Cerebellar cortex (tissue), 1 donor: ENCODE results near the gene STXBP4.
"Not testable (repeated sequence)": the region's sequence is repeated elsewhere in the genome, so short reads cannot be mapped to it uniquely, and the experiment has no call there.

Source experiments
- DNase-seq: peaks from one replicate; pipeline ENCODE4 v3.0.0-alpha.2; 2015; ENCODE audit warnings: low spot score

Gene STXBP4

DNA sequence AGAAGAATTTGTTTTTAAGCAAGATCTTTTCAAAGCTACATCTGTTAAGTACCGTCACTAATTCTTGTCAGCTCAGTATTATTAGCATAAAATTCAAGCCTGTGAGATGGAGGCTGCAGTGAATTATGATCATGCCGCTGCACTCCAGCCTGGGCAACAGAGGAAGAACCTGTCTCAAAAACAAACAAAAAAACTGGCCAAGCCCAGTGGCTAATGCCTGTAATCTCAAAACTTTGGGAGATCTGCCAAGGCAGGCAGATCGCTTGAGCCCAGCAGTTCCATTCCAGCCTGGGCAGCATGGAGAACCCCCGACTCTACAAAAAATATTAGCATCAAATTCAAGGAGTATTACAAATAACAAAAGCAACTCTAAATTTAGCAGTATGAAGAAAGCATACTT lies 88.0 kb downstream of the STXBP4 start:
- DNase-seq = peak; percentile 50

DNA sequence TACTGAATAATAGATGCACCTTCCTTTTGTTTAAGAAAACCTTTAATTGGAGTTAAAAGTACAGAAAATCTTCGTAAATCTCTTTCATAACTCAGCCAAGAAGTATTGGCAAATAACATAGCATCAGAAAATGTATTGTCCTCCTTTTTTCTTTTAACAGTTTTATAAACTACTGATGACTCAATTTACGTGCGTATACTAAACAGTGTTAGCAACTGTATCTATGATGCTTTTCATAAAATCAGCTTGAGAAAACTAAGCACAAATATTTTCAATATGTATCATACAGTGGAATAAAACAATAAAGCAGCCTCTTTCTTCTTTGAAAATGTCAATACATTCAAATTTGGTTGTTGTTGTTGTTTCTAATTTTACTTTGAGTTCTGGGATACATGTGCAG lies 88.6 kb downstream of the STXBP4 start:
- no peak for DNase-seq

DNA sequence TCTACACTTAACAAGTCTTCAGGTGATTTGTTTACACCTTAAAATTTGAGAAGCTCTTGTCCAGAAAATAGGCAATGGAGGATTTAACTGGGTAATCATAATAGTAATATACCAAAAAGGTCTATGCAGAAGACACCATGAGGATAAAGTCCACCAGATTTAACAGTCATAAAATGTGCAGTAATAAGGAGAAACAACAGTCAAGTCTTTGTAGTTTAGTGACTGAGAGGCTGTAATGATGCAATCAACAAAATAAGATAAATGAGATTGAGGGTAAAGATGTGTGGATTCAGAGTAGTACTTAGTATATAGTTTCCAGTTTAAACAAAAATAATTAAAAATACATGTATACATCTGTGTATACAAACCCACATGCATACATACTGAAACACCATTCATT lies 91.2 kb downstream of the STXBP4 start:
- DNase-seq = no peak

DNA sequence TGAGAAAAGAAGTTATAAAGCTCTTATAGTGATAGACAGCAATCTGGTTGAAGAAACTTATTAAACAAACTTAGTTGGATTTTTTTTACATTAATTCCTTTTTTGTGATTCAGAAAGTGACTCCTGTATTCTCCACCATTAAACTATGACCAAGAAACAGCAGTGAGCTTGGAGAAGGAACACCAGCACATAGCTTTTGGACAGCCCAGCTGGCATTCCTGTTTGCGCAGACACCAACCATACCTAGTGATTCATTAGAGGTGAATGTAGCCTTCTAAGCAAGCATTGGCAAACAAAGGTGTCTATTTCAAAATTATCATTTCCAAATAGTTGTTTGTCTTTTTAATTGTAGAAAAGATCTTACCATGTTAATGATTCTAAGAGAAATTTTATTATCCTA lies 94.4 kb downstream of the STXBP4 start:
- no peak for DNase-seq

DNA sequence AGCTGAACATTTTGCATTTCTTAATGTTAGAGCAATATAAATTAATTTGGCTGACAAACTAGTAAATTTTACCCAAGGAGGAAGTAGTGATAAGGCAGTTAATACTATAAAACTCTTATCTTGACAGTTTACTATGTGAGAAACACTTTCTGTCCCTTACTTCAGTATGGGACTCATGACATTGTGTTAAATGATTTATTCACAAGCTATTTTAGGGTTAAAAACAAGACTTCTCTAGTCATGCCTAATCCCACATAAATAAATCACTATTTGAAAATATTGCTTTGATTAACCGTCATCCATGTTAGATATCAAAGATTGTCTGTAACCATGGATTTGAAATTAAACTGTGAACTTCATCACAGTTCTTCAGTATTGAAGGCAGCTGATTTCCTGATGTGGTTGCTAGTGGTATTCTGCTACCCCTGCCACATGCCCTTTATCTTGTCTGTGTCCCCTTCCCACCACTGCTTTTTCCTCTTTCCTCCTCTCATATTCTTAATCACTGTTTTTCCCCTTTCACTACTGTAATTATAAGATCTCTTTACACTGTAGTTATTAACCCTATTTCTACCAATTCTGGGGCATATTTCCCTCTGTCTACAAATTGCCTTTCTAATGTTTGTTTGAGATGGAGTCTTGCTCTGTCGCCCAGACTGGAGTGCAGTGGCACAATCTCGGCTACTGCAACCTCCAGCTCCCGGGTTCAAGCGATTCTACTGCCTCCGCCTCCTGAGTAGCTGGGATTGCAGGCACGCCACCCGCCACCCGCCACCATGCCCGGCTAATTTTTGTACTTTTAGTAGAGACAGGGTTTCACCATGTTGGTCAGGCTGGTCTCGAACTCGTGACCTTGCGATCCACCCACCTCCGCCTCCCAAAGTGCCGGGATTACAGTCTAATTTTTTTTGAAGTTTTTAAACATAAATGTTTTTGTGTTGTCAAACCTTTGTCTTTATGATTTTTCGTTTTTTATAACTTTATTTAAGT lies 95.6 kb downstream of the STXBP4 start:
- no peak for DNase-seq

DNA sequence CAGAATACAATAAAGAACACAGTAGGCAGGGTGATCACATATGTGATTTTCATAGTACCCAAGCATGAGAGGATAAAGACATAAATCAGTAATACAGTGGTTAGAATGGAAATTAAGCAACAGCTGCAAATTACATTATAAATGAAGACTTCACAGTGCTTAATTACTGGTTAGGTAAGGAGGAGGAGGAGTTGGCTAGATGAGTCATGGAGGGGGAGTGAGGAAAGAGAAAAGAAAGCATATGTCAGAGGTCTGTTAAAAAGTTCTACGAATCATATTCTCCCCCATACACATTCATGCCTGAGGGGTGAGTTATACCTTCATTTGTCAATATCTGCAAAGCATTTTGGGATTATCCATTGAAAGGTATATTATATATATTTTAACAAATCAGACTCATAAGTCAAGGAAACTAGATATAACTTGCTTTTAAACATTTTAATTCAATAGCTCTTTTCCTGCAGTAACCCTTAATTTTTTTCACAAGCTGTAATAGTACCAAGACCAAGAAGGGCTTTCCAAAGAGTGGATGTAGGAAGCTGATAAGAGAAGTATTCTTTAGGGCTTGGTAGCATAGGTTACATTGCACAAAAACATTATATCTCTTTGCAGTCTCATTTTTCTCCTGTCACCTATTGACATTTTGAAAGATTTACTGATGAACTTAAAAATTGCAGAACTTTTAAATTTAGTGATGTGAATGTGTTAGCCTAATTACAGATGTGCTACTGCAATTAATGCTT lies 99.3 kb downstream of the STXBP4 start:
- DNase-seq = no peak

DNA sequence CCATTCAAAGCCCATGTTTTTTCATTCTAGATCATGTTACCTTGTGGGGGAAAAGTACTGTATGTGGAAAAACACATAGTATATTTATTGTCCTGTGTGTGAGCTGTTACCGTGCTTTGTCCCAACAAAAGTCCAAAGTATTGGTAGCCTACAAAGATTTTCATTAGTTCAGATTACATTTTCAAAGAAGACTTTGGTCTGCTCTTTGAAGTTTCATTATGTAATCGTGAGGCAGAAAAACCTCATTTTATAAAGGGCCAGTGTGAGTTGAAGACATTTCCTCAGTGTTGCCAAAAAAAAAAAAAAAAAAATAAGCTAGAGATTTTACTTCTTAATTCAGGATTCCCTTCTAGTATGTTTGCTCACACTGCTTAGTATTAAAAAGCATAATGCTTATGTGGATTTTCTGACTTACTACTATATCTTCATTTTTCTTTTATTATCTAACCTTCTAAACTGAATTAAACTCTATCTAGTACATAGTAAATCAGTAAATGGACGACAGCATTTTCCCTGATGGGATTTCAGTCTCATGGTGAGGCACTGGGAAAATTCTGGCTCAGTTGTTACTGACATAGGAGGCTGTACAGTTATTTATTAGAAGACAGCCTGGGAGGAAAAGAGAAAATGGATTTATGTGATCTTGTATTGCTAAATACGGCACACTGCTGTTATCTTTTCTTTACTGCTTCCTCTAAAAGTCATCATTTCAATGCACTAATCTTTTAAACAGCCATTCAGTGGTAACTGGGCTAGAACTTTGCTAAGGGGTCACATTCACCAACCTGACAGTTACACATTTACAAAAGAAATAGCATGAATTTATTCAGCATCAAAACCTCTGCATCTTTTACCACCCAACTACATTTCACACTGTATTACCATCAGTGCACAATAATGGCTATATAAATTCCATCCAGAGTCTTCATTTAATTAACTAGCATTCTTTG lies 100.6 kb downstream of the STXBP4 start:
- DNase-seq = no peak

DNA sequence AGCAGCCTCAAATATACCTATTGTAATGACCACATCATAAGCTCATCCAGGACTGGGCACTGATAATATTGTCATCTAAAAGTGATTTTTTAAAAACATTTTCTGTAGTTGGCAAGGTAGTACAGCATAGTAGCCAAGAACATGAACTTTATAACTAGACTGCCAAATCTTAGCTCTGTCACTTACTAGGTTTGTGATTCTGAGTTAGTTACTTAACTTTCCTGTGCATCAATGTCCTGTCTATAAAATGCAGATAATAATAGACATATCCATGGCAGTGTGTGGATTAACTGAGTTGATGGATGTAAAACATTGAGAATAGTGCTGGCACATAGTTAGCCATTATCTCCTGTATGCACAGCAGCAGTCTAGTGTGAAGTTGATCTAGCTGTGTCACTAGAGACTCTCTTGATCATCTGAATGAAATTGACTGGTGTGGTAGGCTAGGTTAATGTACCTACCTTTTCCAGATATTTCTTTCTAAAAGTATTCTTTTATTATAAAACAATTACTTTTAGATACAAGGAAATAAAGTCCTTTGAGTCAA lies 101.5 kb downstream of the STXBP4 start:
- no peak for DNase-seq

DNA sequence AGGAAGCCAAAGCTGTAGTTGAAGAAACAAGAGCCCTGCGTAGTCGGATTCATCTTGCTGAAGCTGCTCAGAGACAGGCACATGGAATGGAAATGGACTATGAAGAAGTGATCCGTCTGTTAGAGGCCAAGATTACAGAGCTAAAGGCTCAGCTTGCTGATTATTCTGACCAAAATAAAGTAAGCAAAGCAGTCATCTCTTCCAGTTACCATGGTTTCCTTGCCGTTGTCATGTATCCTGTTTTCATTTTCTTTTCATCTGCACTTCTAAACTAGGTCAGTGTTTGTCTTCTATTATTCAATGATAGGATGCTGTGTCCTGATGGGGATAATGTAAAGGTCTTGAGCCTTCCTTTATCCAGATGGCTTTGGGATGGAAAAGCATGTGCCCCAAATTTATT lies 104.3 kb downstream of the STXBP4 start:
- no peak for DNase-seq

DNA sequence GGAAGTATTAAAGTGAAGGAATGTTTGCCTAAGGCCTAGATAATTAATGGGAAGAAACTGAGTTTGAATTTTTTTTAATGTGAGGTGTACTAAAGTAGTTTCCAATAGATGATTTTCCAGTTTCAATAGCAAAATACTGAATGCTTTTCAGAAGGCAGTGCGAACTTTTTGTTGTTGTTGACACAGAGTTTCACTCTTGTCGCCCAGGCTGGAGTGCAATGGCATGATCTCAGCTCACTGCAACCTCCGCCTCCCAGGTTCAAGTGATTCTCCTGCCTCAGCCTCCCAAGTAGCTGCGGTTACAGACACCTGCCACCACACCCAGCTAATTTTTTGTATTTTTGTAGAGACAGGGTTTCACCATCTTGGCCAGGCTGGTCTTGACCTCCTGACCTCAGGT lies 104.9 kb downstream of the STXBP4 start:
- DNase-seq = not testable (repeated sequence)

DNA sequence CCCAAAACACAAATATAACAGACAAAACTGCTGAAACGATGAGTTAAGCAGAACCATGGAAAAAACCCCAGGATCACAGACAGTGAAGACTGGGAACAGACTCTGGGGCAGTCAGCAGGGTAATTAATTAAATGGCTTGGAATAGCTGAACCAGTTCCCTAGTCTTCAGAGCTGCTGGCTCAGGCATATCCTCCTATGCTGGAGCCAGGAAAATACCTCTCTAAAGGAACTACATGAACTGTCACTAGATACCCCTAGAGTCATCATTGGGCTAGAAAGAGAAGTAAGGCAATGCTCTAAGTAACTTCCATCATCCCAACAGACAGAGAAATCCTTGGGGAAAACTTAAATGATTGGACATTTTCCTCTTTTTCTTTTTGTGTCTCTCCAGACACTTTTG lies 113.0 kb downstream of the STXBP4 start:
- DNase-seq = no peak

DNA sequence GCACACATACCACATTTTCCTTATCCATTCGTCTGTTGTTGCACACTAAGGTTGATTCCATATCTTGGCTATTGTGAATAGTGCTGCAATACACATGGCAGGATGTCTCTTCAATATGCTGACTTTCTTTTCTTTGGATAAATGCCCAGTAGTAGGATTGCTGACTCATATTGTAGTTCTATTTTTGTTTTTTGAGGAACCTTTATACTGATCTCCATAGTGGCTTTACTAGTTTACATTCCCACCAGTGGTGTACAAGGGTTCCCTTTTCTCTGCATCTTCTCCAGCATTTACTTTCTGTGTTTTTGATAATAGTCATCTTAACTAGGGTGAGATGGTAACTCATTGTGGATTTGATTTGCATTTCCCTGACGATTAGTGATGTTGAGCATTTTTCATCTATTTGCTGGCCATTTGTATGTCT lies 118.1 kb downstream of the STXBP4 start:
- DNase-seq = no peak

DNA sequence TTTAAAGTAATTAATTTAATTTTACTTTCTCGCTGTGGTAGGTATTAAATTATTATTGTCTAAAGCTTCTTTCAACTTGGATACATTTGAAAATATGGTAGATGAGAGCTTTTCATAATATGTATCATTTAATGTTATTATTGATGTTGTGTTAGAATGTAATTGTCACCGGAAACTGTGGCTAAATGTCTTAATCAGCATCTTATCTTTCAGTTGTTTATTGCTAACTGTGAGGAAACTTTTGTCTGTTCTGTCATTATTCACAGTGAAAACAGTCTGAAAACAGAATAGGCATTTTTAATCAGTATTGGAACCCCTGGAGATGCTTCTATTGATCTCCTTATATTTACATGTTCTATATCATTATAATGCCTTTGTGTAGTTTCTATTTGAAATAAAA lies 120.7 kb downstream of the STXBP4 start:
- DNase-seq = no peak

DNA sequence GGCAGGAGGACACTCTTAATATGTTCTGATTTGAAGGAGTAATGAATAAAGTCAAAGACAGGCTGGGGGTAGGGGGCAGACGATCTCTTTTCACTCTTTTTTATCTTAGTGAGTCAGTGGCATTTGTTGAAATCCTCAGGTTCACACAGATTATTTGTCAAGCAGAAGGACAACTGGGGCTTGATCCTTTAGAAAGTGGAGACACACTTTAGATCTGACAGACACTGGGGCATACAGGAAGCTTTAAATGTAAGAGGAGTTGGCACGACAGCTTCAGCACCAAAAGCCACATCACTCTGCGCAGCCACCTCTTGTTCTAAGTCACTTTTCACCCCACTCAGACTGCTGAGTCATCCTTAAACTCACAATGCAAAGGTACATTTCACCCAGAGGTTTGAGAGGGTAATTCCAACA lies 121.5 kb downstream of the STXBP4 start:
- DNase-seq = no peak

DNA sequence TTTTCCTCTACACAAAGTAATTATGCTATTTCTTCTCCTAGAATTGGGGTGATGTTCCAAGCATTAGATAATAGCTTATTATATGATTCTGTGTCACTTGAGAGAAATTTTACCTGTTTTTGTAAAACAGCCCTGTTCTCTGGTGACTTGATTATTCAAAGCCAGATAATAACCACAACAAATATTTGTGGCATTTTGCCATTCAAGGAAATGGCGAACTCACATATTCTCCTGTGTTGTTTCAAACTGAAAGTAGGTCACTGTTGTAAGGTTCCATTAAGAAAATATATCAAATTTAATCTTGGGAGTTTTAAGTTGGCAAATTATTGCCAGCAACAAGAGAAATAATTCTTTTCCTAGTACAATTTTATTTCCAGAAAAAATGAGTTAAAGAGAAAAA lies 124.8 kb downstream of the STXBP4 start:
- no peak for DNase-seq

DNA sequence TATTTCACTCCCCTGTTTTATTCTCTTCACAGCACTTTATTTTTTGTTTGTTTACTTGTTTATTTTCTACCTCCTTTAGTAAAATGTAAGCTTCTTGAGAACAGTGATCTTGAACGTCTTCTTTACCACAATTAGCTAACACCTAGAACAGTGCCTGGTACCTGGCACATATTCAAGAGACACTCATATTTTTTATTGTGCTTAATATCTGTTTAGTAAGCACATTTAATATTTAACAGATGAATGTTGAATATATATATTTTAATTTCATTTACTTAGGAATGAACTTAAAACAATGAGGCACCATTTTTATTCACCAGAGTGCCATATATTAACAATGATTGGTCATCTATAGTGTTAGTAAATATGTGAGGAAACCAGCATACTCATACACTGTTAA lies 130.2 kb downstream of the STXBP4 start:
- DNase-seq = no peak

DNA sequence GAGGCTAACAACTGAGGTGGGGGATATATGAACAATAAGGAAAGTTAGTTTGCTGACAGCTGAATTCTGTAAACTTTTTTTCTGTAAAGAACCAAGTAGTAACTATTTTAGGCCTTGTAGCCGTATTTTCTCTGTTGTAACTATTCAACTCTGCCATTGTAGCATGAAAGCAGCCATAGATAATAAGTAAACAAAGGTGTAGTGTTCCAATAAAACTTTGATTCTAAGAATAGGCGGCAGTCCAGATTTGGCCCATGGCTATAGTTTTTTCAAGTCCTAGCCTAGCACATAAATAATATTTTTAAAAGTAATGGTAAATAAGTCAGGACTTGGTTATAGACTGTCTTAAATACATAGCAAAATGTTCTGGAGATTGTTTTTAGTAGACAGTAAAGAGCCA lies 142.0 kb downstream of the STXBP4 start:
- no peak for DNase-seq

DNA sequence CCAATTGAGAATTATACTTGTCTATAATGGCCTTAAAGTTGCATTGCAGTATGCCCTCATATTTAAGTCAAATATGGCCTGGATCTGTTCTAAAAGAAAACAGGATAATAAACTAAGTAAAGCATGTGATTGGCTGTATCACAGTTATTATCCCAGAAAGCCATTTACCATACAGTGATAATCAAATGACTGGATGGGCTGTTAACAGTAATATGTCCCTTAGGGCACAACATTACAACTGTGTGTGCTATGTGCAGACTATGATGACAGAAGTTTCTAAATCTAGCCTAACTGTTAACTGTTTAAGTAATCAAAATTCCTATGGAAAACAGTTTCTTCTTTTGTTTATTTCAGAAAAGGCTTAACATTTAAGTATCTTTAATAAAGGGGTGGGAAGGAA lies 145.7 kb downstream of the STXBP4 start:
- no peak for DNase-seq

DNA sequence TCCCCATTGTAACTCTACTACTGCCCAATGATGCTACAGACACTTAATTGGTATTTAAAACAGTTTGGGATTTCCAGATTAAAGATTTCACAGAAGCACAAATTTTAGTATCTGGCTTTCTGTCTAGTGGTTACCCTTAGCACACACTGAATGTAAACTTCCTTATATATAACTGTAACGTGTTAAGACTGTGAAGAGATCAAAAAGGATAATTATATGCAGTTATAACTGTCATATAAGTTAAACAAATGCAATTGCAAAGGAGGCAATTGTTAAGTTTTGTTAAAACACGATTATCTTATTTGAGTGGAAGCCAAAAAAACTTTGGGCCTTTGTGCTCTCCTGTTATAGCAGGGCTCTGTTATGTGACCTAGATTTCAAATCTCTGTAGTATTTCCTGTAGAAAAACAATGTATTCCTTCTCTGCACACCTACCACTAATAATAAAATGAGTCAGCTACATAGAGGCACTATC lies 147.9 kb downstream of the STXBP4 start:
- DNase-seq = no peak

DNA sequence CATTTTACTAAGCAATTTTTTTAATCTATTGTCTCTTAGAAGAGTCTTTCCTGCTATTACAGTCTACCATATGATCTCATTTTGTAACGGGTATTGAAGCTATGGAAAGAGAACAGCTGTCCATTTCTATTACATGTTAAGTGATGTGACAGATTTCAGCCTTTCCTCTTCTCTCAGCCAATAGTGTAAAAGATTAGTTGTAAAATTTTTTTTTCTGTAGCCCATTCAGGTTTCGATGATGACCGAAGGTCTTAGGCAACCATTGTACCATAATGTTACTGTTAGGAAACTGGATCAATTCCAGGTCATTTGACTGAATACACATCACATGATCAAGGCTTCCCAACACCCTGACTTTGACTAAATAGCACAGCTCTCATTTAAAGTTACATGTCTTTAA lies 148.6 kb downstream of the STXBP4 start:
- DNase-seq = no peak

DNA sequence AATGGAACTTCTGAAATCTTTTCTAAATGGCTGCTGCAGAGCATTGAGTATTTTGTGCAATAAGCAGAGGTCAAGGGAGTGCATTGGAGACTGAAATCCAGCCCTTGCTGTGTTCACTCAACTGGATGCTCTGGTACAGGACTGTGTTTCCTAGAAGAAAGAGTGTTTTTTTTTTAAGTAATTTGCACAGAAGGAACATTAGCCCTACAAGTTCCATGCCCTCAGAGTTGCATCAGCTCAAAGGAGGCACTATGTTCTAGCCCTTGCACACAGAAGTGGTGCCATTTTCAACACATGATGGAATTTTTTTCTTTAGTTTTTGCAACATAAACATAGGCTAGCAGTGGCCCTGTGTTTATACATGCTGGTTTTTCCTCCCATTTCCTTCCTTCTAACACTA lies 152.1 kb downstream of the STXBP4 start:
- DNase-seq = no peak

DNA sequence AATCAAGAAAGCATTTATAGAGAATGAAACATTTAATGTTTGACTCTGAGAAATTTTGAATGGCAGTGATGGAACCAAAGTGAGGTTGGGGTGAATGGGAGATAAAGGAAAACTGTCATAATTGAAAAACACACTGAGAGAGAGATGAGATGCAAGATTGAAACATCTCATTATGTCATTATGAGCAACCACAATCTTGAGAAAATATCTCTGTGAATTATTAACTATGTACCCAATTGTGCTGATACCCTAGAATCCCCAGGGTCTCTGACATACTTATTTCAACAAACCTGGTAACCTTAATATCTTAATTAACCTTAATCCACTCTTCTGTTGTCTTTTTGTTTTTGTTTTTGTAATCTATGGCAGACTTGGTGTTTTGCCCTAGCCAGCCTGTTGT lies 152.7 kb downstream of the STXBP4 start:
- DNase-seq = no peak
